Measurements from ENCODE around the gene TAX1BP1.

Gene TAX1BP1

GRCh38 chr7:27876756-27877155 lies 136.8 kb downstream of the TAX1BP1 start:
- Histone ChIP-seq H3K4me3 (replicated peaks; ENCODE audit: low read depth, low read length) (no peak overlapping the region), H3K27me3 (replicated peaks; ENCODE audit: control insufficient read depth, insufficient read depth, low read length) (no peaks in the 10 kb centered on the region), H3K36me3 (ENCODE audit: control insufficient read depth, insufficient read depth, low read length) (no peaks in the 10 kb centered on the region)
- DNase-seq (ENCODE audit: extremely low read depth, insufficient read length) = no peak
- TF ChIP-seq, protein P1, sequence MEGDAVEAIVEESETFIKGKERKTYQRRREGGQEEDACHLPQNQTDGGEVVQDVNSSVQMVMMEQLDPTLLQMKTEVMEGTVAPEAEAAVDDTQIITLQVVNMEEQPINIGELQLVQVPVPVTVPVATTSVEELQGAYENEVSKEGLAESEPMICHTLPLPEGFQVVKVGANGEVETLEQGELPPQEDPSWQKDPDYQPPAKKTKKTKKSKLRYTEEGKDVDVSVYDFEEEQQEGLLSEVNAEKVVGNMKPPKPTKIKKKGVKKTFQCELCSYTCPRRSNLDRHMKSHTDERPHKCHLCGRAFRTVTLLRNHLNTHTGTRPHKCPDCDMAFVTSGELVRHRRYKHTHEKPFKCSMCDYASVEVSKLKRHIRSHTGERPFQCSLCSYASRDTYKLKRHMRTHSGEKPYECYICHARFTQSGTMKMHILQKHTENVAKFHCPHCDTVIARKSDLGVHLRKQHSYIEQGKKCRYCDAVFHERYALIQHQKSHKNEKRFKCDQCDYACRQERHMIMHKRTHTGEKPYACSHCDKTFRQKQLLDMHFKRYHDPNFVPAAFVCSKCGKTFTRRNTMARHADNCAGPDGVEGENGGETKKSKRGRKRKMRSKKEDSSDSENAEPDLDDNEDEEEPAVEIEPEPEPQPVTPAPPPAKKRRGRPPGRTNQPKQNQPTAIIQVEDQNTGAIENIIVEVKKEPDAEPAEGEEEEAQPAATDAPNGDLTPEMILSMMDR (IDR thresholded peaks at IDR 0.05; ENCODE audit: insufficient read depth, low read length, poor library complexity, severe bottlenecking) = no peak

All from GM06990 (cell line).